ENCODE results near the gene SLC29A1. TPM values are rescaled to one million over a fixed set of nuclear protein-coding genes. Genes with fewer than 3 reads are reported as not detected.
A peak's percentile ranks its signal among the peaks of the same experiment; 100 is the strongest.

Gene SLC29A1
- total RNA-seq, 4 donors from 2014 or later: 18.3 to 95.5 (median 40.8) TPM

DNA sequence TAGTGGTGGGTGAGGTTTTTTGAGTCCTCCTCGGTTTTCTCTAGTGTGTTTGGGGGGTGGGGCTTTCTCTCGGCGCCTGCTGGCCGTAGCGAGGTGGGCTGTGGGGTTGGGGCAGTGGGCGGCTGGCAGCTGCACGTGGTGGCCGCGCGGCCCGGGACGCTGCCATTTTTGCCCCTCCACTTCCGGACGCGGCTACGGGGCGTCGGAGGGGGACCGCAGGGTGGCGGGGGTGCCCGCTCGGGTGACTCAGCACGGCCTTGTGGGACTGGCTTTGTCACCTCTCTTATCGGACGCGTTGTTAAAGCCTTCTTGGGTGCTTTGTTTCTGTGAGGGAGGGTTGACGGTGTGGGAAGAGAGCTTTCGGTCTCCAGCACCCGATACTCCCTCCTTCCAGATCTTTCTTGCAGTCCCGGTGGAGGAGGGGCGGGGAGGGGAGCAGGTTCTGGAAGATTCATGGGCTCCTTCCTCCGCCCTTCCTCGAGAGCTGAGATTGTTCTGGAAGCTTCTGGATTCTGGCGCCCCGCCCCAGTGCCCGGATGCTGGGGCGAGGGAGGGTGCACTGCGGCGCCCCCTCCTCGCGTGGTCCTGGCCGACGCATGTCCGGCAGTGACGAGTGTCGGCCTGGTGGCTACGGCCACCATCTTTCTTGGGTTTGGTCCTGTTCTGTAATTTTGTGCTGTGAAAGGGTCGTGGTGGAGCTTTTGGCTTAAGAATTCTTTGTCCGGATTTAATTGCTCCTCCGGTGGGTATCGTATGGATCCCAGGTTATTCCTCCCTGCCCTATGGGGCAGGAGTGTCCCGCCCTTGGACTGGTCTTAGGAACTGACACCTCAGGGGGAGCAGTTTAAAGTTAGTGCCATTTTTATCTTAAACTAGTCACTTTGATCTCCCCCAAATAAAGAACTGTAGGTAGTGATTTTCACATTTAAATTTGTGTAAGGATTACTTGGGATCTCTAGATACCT, 24.2 kb downstream of the SLC29A1 start:
- peak in 1 of 2 donors; percentile 16 for TF ChIP-seq POLR2A (IDR thresholded peaks at IDR 0.05)
- TF ChIP-seq, protein P1, sequence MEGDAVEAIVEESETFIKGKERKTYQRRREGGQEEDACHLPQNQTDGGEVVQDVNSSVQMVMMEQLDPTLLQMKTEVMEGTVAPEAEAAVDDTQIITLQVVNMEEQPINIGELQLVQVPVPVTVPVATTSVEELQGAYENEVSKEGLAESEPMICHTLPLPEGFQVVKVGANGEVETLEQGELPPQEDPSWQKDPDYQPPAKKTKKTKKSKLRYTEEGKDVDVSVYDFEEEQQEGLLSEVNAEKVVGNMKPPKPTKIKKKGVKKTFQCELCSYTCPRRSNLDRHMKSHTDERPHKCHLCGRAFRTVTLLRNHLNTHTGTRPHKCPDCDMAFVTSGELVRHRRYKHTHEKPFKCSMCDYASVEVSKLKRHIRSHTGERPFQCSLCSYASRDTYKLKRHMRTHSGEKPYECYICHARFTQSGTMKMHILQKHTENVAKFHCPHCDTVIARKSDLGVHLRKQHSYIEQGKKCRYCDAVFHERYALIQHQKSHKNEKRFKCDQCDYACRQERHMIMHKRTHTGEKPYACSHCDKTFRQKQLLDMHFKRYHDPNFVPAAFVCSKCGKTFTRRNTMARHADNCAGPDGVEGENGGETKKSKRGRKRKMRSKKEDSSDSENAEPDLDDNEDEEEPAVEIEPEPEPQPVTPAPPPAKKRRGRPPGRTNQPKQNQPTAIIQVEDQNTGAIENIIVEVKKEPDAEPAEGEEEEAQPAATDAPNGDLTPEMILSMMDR (IDR thresholded peaks at IDR 0.05 in 4 of 5, conservative IDR thresholded peaks at IDR 0.05 in 1 of 5): no peak
- Histone ChIP-seq H3K4me3 (peak overlapping the region; percentile 78 to 98 (median 88)), H3K27me3 (no peaks in the 10 kb centered on the region), H3K4me1 (peaks cover 25 to 27% of the 10 kb centered on the region in 2 donors), H3K27ac (peak overlapping the region; percentile 93 to 99 (median 98)), H3K36me3 (peaks cover 0 to 41% of the 10 kb centered on the region in 2 donors), H3K9me3 (no peaks in the 10 kb centered on the region)
- peak; percentile 59 to 77 for DNase-seq
- intact Hi-C loops (cut with DNase I; ENCODE audit: low total_unique reads) (loop anchor here (1.0 to 5.0 kb wide), 6 partner anchors 9 to 1075 kb away; partner anchors contain the start of genes GTPBP2, MRPL14, TMEM63B and VEGFA), in situ Hi-C loops (cut with MboI; ENCODE audit: low sequenced_read_pairs in 4 of 4) (loop anchor here in 1 of 4 donors (25.0 kb wide), 1 partner anchor 135 kb away; no protein-coding TSS in a partner anchor)
- ATAC-seq: peak; percentile 45 to 48

DNA sequence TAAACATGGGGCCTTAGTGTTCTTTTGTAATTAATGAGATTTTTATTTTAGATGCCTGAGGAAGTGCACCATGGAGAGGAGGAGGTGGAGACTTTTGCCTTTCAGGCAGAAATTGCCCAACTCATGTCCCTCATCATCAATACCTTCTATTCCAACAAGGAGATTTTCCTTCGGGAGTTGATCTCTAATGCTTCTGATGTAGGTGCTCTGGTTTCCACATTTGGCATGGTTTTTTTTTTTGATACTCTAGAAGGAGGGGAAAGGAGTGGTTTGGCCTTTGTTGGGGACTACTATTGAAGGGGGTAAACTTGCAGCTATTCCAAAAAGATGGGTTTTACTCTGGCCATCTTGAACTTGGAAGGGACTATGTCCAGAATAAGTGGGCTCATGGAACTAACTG, 25.2 kb downstream of the SLC29A1 start:
- TF ChIP-seq POLR2A (IDR thresholded peaks at IDR 0.05): no peak
- TF ChIP-seq, protein P1 (IDR thresholded peaks at IDR 0.05 in 4 of 5, conservative IDR thresholded peaks at IDR 0.05 in 1 of 5): no peak
- Histone ChIP-seq H3K4me3 (peak overlapping the region; percentile 78 to 98 (median 88)), H3K9me3 (no peaks in the 10 kb centered on the region), H3K27me3 (no peaks in the 10 kb centered on the region), H3K4me1 (peaks cover 25 to 27% of the 10 kb centered on the region in 2 donors), H3K36me3 (peaks cover 0 to 51% of the 10 kb centered on the region in 2 donors), H3K27ac (peak overlapping the region; percentile 93 to 99 (median 98))
- ATAC-seq (no peak), DNase-seq (no peak)
- in situ Hi-C loops (cut with MboI; ENCODE audit: low sequenced_read_pairs in 4 of 4): loop anchor here in 1 of 4 donors (25.0 kb wide), 1 partner anchor 136 kb away; no protein-coding TSS in a partner anchor
- intact Hi-C loops (cut with DNase I; ENCODE audit: low total_unique reads): loop anchor here (1.0 to 5.0 kb wide), 4 partner anchors 8 to 621 kb away; partner anchors contain the start of genes GTPBP2, MRPL14, TMEM63B and VEGFA

DNA sequence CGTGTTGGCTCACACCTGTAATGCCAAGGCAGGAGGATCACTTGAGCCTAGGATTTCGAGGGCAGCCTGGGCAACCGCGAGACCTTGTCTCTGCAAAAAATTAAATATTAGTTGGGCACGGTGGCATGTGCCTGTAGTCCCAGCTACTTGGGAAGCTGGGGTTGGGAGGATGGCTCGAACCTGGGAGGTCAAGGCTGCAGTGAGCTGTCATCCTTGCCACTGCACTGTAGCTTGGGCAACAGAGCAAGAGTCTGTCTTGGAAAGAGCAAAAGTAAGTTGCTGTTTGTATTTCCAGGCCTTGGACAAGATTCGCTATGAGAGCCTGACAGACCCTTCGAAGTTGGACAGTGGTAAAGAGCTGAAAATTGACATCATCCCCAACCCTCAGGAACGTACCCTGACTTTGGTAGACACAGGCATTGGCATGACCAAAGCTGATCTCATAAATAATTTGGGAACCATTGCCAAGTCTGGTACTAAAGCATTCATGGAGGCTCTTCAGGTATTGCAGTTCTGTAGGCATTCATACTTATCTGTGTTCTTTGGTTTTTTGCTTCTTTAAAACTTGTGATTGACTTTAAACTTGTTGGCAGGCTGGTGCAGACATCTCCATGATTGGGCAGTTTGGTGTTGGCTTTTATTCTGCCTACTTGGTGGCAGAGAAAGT, 25.8 kb downstream of the SLC29A1 start:
- ATAC-seq (no peak), DNase-seq (no peak)
- peak overlapping the region; percentile 93 to 99 (median 98) for H3K27ac ChIP-seq
- H3K9me3 ChIP-seq: no peaks in the 10 kb centered on the region
- H3K4me1 ChIP-seq: peaks cover 25 to 27% of the 10 kb centered on the region in 2 donors
- no peaks in the 10 kb centered on the region for H3K27me3 ChIP-seq
- peak overlapping the region in 3 of 4 donors; percentile 83 to 98 (median 94) for H3K4me3 ChIP-seq
- intact Hi-C loops (cut with DNase I; ENCODE audit: low total_unique reads): loop anchor here (5.0 kb wide), 3 partner anchors 122 to 622 kb away; partner anchors contain the start of genes GTPBP2, MRPL14, TMEM63B and VEGFA
- no peak for TF ChIP-seq POLR2A (IDR thresholded peaks at IDR 0.05)
- TF ChIP-seq, protein P1 (IDR thresholded peaks at IDR 0.05 in 4 of 5, conservative IDR thresholded peaks at IDR 0.05 in 1 of 5): no peak
- peaks cover 2 to 57% of the 10 kb centered on the region in 2 donors for H3K36me3 ChIP-seq
- in situ Hi-C loops (cut with MboI; ENCODE audit: low sequenced_read_pairs in 4 of 4): loop anchor here in 1 of 4 donors (25.0 kb wide), 1 partner anchor 137 kb away; no protein-coding TSS in a partner anchor

DNA sequence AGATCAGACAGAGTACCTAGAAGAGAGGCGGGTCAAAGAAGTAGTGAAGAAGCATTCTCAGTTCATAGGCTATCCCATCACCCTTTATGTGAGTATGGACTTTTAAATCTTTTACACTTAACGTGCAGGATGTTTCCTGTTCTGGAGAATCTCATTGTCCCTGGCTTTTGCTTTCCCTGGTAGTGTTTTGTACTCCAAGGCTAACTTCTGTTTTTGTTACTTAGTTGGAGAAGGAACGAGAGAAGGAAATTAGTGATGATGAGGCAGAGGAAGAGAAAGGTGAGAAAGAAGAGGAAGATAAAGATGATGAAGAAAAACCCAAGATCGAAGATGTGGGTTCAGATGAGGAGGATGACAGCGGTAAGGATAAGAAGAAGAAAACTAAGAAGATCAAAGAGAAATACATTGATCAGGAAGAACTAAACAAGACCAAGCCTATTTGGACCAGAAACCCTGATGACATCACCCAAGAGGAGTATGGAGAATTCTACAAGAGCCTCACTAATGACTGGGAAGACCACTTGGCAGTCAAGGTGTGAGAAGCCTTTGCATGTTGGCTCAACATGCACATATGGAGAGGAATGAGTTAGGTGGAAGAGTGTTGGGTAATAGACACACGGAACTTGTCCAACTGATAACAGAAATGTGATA, 26.8 kb downstream of the SLC29A1 start:
- ATAC-seq (no peak), DNase-seq (no peak)
- H3K9me3 ChIP-seq: no peaks in the 10 kb centered on the region
- peaks cover 25 to 27% of the 10 kb centered on the region in 2 donors for H3K4me1 ChIP-seq
- no peak overlapping the region for H3K4me3 ChIP-seq
- in situ Hi-C loops (cut with MboI; ENCODE audit: low sequenced_read_pairs in 4 of 4) (no loop called here), intact Hi-C loops (cut with DNase I; ENCODE audit: low total_unique reads) (no loop called here)
- H3K27me3 ChIP-seq: no peaks in the 10 kb centered on the region
- TF ChIP-seq, protein P1 (IDR thresholded peaks at IDR 0.05 in 4 of 5, conservative IDR thresholded peaks at IDR 0.05 in 1 of 5): no peak
- no peak for TF ChIP-seq POLR2A (IDR thresholded peaks at IDR 0.05)
- H3K36me3 ChIP-seq: peaks cover 2 to 67% of the 10 kb centered on the region in 2 donors
- peak overlapping the region in 3 of 4 donors; percentile 1 to 99 (median 33) for H3K27ac ChIP-seq
